GM12875 (cell line): ENCODE measurements around the gene NUDT10.
"Not testable (repeated sequence)": the region's sequence is repeated elsewhere in the genome, so short reads cannot be mapped to it uniquely, and the experiment has no call there.

Experiments
- H3K4me3 ChIP-seq: one replicate; pipeline ENCODE4 v1.5.1; 2011; ENCODE audit warnings: low read depth, low read length, control low read depth
- CTCF ChIP-seq: IDR thresholded peaks from 2 replicates; pipeline ENCODE4 v1.5.1; 2011; ENCODE audit warnings: low read depth, mild to moderate bottlenecking, control low read depth, inconsistent platforms, low read length, moderate library complexity, borderline replicate concordance; ENCODE audit not compliant: insufficient read depth

Gene NUDT10

DNA sequence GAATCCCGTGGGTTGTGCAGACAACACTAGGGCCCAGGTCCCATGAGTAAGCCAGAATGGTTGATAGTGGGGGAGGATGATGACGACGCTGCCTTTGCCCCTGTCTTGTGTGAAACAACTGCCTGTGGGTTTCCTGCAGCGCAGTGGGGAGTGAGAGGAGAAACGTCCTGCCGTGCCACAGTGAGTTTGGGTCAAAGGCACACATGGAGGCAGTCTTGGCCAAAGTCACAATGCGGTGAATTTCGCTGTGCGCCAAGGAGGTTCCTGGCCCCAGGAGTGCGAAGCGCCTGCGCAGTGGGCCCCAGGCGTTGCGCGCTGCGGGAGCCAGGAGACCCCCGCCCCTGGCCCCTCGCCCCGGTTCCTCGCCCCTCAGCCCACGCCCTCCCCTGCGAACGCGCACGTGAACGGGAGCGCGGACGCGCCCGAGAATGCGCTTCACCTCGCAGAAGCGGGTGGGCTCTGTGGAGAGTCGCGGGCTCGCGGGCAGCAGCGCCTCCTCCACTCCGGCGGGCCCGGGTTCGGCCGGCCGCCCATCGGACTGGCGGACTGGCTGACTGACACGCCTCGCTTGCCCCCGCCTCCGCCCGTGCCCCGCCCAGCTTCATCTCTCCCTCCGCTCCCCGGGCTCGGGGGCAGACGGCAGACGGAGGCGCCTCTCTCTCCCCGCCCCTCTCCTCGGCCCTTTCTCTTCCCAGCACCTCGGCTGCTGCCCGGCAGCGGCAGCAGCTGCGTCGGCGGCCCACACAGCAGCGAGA is at the start of gene NUDT10:
Gene NUDT10 (plus strand): TSS at position 635 of the 755 bp plus-strand sequence. CDS start 144 bp downstream, outside the sequence.
- no peak within 1 kb of the TSS for H3K4me3 ChIP-seq
- TF ChIP-seq CTCF: no peak

DNA sequence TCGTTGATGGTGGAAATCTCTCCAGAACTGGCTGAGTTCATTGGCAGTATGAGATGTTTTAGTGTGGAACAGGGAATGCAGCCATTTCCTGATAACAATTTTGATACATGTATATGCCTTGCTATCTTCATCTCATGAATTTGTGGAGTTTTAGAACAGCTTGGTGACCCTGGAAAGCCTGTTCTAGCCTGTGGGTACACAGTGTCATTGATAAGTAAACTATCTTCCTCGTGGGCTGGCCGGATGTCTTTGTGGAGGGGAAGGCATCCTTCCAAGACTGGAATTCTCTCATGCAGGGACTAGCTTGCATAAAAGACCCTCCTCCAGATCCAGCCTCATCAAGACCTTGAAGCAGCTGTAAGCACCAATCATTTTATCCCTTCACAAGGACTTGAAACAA is 40.2 kb upstream of the NUDT10 start:
- no peak for TF ChIP-seq CTCF
- no peak overlapping the region for H3K4me3 ChIP-seq

- no peak for TF ChIP-seq CTCF
- no peak overlapping the region for H3K4me3 ChIP-seq
Observed at GRCh38 chrX:51296138-51296537, 36.5 kb upstream of the NUDT10 start.

GRCh38 chrX:51316271-51316670 is 16.4 kb upstream of the NUDT10 start:
- H3K4me3 ChIP-seq: no peak overlapping the region
- TF ChIP-seq CTCF: no peak

DNA sequence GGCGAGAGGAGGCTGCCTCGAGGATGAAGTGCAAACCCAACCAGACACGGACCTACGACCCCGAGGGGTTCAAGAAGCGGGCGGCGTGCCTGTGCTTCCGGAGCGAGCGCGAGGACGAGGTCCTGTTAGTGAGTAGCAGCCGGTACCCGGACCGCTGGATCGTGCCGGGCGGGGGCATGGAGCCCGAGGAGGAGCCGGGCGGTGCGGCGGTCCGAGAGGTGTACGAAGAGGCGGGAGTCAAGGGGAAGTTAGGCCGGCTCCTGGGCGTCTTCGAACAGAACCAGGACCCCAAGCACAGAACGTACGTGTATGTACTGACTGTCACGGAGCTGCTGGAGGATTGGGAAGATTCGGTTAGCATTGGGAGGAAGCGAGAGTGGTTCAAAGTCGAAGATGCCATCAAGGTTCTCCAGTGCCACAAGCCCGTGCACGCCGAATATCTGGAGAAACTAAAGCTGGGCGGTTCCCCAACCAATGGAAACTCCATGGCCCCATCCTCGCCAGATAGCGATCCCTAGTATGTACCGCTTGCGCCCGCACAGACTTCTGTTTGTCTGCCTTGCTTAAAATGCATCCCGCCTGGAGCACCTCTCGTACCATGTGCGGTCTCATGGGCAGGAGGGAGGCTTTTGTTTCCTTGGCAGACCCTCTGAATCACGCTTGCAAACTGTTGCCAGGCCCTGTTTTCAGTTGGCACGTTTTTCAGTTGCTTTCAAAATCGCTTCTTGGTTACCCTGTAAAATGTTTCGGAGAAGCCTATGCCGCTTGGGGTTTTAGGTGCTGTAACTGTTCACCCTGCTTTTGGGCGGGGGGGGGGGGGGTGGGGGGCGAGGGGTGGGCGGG is 542 bp downstream of the NUDT10 start:
- not testable (repeated sequence) for H3K4me3 ChIP-seq

- no peak overlapping the region for H3K4me3 ChIP-seq
- TF ChIP-seq CTCF: no peak
Observed at GRCh38 chrX:51334276-51334675, 1.7 kb downstream of the NUDT10 start.

GRCh38 chrX:51336584-51336983 is 4.0 kb downstream of the NUDT10 start:
- no peak overlapping the region for H3K4me3 ChIP-seq
- TF ChIP-seq CTCF: peak; percentile 27; the same call in 1 of the 2 replicates
